NB4 (cell line): ENCODE data around the gene LZIC.
A peak's percentile ranks its signal among the peaks of the same experiment; 100 is the strongest.

ENCODE experiments used
- DNase-seq: peaks from one replicate; pipeline ENCODE4 v3.0.0; 2010; ENCODE audit warnings: low read depth
- H3K4me3 ChIP-seq: one replicate; pipeline ENCODE4 v1.5.1; 2011; ENCODE audit warnings: mild to moderate bottlenecking, low read depth, low read length, moderate library complexity
- MYC ChIP-seq: IDR thresholded peaks from 2 replicates; pipeline ENCODE4 v1.6.1; 2011; ENCODE audit warnings: low read depth, low read length
- POLR2A ChIP-seq: IDR thresholded peaks from 2 replicates; pipeline ENCODE4 v1.6.1; 2011; ENCODE audit warnings: mild to moderate bottlenecking; ENCODE audit not compliant: insufficient read length; ENCODE audit errors: extremely low read depth
- TF ChIP-seq, protein P1 (sequence below): IDR thresholded peaks from 2 replicates; pipeline ENCODE4 v1.6.1; 2011; ENCODE audit warnings: low read depth, low read length
- TF ChIP-seq, protein P2 (sequence below): IDR thresholded peaks from one replicate; pipeline ENCODE4 v1.5.1; 2012; ENCODE audit warnings: low read depth, low read length

LZIC gene

DNA sequence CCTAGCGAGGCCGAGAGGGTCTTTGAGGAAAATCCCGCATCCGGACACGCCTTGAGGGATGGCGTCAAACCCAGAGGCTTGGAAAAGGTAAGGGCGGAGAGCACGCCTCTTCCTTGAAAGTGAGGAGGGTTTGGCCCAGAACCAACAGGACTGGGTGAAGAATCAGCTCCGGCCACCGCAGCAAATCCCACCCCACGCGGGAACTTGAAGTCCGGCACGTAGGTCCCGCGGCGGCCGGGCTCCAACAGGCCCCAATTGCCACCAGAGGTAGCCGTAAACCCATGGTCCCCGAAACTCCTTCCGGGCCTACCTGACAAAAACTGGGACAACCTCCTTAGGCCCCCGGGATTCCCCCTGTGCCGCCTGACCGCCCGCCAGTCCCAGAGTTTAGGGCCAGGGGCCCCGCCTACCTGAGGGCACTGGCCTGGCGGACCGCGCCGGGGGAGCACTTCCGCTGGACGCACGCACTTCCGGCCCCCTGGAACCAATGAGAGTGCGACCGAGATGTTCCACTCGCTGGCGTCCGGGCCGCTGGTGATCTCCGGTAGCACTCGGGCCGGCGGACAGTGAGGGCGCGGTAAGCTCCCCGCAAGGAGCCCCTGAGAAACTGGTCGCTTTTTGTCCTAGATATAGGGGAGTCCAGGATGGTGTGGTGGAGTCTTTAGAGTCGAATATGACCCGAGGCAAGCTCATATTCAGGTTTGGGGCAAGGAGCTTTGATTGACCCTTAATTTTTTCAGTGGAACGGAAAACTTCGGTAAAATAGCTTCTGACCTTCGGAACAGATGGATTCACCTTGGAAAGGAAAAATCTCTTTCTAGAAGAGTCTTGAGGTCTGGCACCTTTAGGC, at the start of gene LZIC, which contains the start of gene NMNAT1:
LZIC (minus strand) TSS at position 453 of the 850 bp plus-strand sequence. CDS start 6,772 bp downstream, outside the sequence.
NMNAT1 (plus strand) TSS at position 537 of the 850 bp plus-strand sequence. CDS start 28,599 bp downstream, outside the sequence.
- TF ChIP-seq, protein P1, sequence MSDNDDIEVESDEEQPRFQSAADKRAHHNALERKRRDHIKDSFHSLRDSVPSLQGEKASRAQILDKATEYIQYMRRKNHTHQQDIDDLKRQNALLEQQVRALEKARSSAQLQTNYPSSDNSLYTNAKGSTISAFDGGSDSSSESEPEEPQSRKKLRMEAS: peak; percentile 36; the same call in 1 of the 2 replicates
- TF ChIP-seq MYC (no peak), POLR2A (peak; percentile 84)
- TF ChIP-seq, protein P2, sequence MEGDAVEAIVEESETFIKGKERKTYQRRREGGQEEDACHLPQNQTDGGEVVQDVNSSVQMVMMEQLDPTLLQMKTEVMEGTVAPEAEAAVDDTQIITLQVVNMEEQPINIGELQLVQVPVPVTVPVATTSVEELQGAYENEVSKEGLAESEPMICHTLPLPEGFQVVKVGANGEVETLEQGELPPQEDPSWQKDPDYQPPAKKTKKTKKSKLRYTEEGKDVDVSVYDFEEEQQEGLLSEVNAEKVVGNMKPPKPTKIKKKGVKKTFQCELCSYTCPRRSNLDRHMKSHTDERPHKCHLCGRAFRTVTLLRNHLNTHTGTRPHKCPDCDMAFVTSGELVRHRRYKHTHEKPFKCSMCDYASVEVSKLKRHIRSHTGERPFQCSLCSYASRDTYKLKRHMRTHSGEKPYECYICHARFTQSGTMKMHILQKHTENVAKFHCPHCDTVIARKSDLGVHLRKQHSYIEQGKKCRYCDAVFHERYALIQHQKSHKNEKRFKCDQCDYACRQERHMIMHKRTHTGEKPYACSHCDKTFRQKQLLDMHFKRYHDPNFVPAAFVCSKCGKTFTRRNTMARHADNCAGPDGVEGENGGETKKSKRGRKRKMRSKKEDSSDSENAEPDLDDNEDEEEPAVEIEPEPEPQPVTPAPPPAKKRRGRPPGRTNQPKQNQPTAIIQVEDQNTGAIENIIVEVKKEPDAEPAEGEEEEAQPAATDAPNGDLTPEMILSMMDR: no peak
- DNase-seq: peak; percentile 95

DNA sequence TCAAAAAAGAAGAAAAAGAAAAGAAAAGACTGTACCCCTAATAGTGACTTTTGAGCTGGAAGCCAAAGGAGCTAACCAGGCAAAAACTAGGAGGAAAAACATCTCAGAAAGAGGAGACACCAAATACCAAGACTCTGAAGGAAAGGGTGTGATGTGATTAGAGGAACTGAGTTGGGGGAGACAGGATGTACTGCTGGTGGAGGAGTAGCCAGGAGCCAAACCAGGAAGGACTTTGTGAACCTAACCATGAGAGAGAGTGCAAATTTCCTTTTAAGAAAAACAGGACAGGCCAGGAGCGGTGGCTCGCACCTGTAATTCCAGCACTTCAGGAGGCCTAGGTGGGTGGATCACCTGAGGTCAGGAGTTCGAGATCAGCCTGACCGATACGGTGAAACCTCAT, 49.7 kb upstream of the LZIC start:
- H3K4me3 ChIP-seq: no peak overlapping the region
- DNase-seq: peak; percentile 30
- no peak for TF ChIP-seq POLR2A
- no peak for TF ChIP-seq MYC
- TF ChIP-seq, protein P1: no peak
- TF ChIP-seq, protein P2: no peak

More for the DNA sequence above, at the start of gene LZIC, which contains the start of gene NMNAT1:
- peak within 1 kb of the TSS; percentile 99 for H3K4me3 ChIP-seq

DNA sequence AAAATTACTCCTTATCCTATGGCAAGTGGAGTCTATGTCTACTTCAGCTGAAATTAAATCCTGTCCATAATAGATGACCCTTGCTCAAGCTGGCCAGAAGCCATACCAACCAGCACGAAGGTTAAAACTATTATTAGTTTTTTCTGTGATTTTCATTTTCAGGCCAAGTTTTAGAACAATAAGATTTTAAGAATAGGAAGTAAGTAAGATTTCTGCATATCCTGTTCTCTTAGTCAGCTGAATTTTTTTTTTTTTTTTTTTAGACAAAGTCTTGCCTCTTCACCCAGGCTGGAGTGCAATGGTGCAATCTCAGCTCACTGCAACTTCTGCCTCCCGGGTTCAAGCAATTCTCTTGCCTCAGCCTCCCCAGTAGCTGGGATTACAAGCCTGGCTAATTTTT, 47.8 kb upstream of the LZIC start:
- TF ChIP-seq POLR2A (no peak), MYC (no peak)
- TF ChIP-seq, protein P1: no peak
- TF ChIP-seq, protein P2: no peak
- H3K4me3 ChIP-seq: no peak overlapping the region
- DNase-seq: no peak

DNA sequence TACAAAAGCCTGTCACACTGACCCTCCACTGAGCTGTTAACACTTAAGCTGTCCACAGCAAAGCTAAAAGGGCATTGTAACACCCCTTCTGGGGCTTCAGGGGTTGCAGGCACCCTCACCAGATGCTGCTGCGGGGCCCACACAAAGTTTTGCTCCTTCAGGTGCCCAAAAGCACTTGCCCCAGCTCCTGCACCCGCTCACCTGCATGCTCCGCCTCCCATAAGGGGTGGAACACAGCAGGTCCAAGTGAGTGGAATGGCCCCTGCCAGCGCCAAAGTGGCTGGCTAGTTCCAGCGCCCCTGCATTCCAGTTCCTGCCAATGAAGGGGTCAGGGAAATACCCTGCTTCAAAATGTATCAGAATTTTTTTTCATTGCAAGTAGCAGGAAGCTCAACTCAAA, 46.6 kb upstream of the LZIC start:
- TF ChIP-seq, protein P2: no peak
- TF ChIP-seq, protein P1: no peak
- TF ChIP-seq MYC: no peak
- no peak for TF ChIP-seq POLR2A
- DNase-seq: no peak
- no peak overlapping the region for H3K4me3 ChIP-seq

DNA sequence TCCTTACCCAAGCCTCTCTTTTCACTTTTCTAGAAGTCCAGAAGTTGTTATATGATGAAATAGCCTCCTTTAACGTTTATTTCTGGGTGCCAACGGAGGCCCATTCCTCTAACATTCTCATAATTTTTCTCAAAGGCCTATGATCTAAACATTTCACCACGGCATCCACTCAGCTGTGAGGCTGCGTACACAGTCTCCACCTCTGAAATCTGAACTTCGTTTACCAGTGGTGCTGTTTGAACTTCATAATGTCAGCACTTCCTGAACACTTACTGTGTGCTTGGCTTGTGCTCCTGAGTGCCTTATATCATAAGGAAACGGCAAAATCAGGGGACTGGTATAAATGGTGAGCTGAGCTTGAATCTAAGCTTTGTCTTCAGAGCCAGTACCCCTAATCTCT, 41.8 kb upstream of the LZIC start:
- H3K4me3 ChIP-seq: no peak overlapping the region
- no peak for TF ChIP-seq MYC
- TF ChIP-seq POLR2A: no peak
- TF ChIP-seq, protein P1: no peak
- TF ChIP-seq, protein P2: no peak
- no peak for DNase-seq
